Right lobe of liver (tissue), 6 donors: Measurements from ENCODE around the gene SLC24A3. TPM values are rescaled to one million over a fixed set of nuclear protein-coding genes. Genes with fewer than 3 reads are reported as not detected.

Experiments
- ATAC-seq, 4 donors: fragments of 200-7000 bp; cut with Tn5 transposase; one replicate each; pipeline ENCODE4 v1.9.1; 2020; ENCODE audit warnings: mild to moderate bottlenecking in 4 of 4, moderate library complexity in 4 of 4
- DNase-seq, 3 donors: peaks; one replicate each; pipeline ENCODE4 v3.0.0-alpha.2; 2020
- H3K27ac ChIP-seq, 3 donors: fragments of 200-600 bp; one replicate each; pipeline ENCODE4 v1.8.0; 2022
- H3K27me3 ChIP-seq, 2 donors: fragments of 200-600 bp; one replicate each; pipeline ENCODE4 v1.8.0; 2022
- H3K36me3 ChIP-seq, 4 donors: fragments of 200-600 bp; sonication (generic) in 1 of 4; one replicate each; pipeline versions ENCODE4 v1.5.1 to v1.8.0; 2017 to 2022; ENCODE audit warnings: control low read depth in 1 of 4
- H3K4me1 ChIP-seq, 4 donors: fragments of 200-600 bp; sonication (generic) in 1 of 4; one replicate each; pipeline versions ENCODE4 v1.5.1 to v1.8.0; 2017 to 2022; ENCODE audit warnings: control low read depth in 1 of 4
- H3K4me3 ChIP-seq, 3 donors: fragments of 200-600 bp; one replicate each; pipeline ENCODE4 v1.8.0; 2022
- H3K9me3 ChIP-seq, 4 donors: fragments of 200-600 bp; sonication (generic) in 1 of 4; one replicate each; pipeline versions ENCODE4 v1.5.1 to v1.8.0; 2017 to 2022; ENCODE audit warnings: control low read depth in 1 of 4
- POLR2A ChIP-seq: fragments of 450-650 bp; IDR thresholded peaks from one replicate; pipeline ENCODE4 v1.6.1; 2017; ENCODE audit warnings: antibody characterized with exemption, mild to moderate bottlenecking
- WGBS: methylation state at CpG from one replicate; pipeline ENCODE4 v1.1.6; 2018; ENCODE audit warnings: low coverage, low lambda C conversion rate; ENCODE audit not compliant: insufficient coverage; ENCODE audit errors: missing lambda C conversion rate; 5-methylcytosine and 5-hydroxymethylcytosine counted together
- intact Hi-C, 2 donors: fragments of 100-400 bp; cut with DNase I; formaldehyde crosslinking; loops; one replicate each; pipeline versions ENCODE4 v1.11.2 to v1.14.1; 2022
- total RNA-seq, 6 experiments: library from RNA; depleted of rRNA in 2 of 6; stranded (reverse); fragments of >200 nt in 2 of 6; fragmentation: NEBNext Ultra II Directional in 3 of 6; extraction: Animal tissue kit (Norgen Biotek cat#: 25700) in 3 of 6; gene quantifications; one replicate each; pipeline versions ENCODE4 v1.1.0 to v1.2.4, GENCODE V29; 2016 to 2023
- TF ChIP-seq, protein P1 (sequence below), 4 donors: fragments of 200-600 bp in 3 of 4; fragments of 450-650 bp in 1 of 4; IDR thresholded peaks; one replicate each; pipeline versions ENCODE4 v1.5.1 to v1.8.0; 2016 to 2022; ENCODE audit warnings: antibody characterized with exemption in 4 of 4, mild to moderate bottlenecking in 2 of 4
- donor health status: DM: no; HTN: yes; CAD: no.
- donor health status: DM: no; HTN: no; CAD: no.
- donor health status: DM: no; HTN: no; CAD: no.
- donor health status: DM: no; HTN: yes; CAD: no.
- donor health status: DM: no; HTN: yes; CAD: no.

SLC24A3 gene
- total RNA-seq, 6 experiments from 2014 or later, result 0.06 to 0.49 (median 0.27) TPM

- no peak for DNase-seq
- no peaks in the 10 kb centered on the region for H3K27me3 ChIP-seq
- no peak overlapping the region for H3K4me3 ChIP-seq
- H3K36me3 ChIP-seq, result no peaks in the 10 kb centered on the region
- 71% methylated on average over 8 of the region's 8 CpGs for WGBS
- no peaks in the 10 kb centered on the region for H3K4me1 ChIP-seq
- ATAC-seq, result no peak
- H3K27ac ChIP-seq, result no peak overlapping the region
- no peaks in the 10 kb centered on the region for H3K9me3 ChIP-seq
- no peak for TF ChIP-seq POLR2A
- intact Hi-C loops, result no loop called here
These were observed 260.9 kb downstream of the SLC24A3 start for GRCh38 chr20:19473216-19473921.

DNA sequence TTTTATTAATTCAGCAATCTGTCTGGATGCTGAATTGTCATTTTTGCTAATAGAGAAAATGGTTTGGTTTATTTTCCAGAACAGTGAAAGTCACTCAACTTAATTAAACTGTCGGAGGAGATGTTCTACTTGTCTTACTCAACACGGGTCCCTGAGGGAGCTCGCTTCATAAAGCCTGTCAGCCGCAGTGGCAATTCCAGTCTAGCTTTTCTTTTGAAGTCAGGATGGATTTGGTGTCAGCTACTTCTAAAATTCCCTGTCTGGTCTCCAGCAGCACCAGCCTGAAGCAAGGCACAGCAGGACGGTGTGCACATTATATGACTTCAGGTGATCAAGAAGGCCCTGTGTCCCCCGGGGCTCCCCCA, 261.5 kb downstream of the SLC24A3 start:
- intact Hi-C loops, result no loop called here
- H3K4me1 ChIP-seq, result no peaks in the 10 kb centered on the region
- no peak for DNase-seq
- TF ChIP-seq POLR2A, result no peak
- TF ChIP-seq, protein P1, sequence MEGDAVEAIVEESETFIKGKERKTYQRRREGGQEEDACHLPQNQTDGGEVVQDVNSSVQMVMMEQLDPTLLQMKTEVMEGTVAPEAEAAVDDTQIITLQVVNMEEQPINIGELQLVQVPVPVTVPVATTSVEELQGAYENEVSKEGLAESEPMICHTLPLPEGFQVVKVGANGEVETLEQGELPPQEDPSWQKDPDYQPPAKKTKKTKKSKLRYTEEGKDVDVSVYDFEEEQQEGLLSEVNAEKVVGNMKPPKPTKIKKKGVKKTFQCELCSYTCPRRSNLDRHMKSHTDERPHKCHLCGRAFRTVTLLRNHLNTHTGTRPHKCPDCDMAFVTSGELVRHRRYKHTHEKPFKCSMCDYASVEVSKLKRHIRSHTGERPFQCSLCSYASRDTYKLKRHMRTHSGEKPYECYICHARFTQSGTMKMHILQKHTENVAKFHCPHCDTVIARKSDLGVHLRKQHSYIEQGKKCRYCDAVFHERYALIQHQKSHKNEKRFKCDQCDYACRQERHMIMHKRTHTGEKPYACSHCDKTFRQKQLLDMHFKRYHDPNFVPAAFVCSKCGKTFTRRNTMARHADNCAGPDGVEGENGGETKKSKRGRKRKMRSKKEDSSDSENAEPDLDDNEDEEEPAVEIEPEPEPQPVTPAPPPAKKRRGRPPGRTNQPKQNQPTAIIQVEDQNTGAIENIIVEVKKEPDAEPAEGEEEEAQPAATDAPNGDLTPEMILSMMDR (IDR thresholded peaks at IDR 0.05), result no peak
- H3K9me3 ChIP-seq, result no peaks in the 10 kb centered on the region
- WGBS, result 63% methylated on average over 6 of the region's 6 CpGs
- no peaks in the 10 kb centered on the region for H3K36me3 ChIP-seq
- no peak overlapping the region for H3K4me3 ChIP-seq
- ATAC-seq, result no peak
- H3K27me3 ChIP-seq, result no peaks in the 10 kb centered on the region
- no peak overlapping the region for H3K27ac ChIP-seq

GRCh38 chr20:19478320-19478895, 266.0 kb downstream of the SLC24A3 start:
- no peak for ATAC-seq
- Histone ChIP-seq H3K4me3 (no peak overlapping the region), H3K36me3 (no peaks in the 10 kb centered on the region), H3K27ac (no peak overlapping the region), H3K27me3 (no peaks in the 10 kb centered on the region), H3K9me3 (no peaks in the 10 kb centered on the region), H3K4me1 (no peaks in the 10 kb centered on the region)
- TF ChIP-seq, protein P1 (IDR thresholded peaks at IDR 0.05), result no peak
- DNase-seq, result no peak
- intact Hi-C loops, result no loop called here
- WGBS, result 67% methylated on average over 2 of the region's 5 CpGs

DNA sequence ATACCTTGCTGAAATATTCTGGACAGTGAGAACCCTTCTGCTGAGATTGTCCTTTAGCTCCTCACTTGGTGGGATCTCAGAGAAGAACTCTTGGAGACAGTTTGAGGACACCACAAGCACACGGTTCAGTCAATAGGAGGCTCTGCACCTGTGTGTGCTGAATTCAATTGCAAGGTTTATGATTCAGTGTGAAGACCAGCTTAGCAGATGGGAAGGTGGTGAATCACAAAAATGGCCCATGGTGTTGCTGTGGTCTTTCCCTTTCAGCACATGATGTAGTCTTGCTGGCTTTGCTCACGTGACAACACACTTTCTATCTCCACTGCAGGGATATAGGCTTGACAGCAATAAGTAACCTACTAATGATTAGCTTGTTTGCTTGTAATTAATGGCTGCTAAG, 270.3 kb downstream of the SLC24A3 start:
- Histone ChIP-seq H3K27ac (no peak overlapping the region), H3K36me3 (no peaks in the 10 kb centered on the region), H3K27me3 (no peaks in the 10 kb centered on the region), H3K9me3 (no peaks in the 10 kb centered on the region), H3K4me3 (no peak overlapping the region), H3K4me1 (no peaks in the 10 kb centered on the region)
- WGBS, result 8% methylated on average over 2 of the region's 2 CpGs
- DNase-seq, result no peak
- ATAC-seq, result no peak
- no peak for TF ChIP-seq POLR2A
- TF ChIP-seq, protein P1 (IDR thresholded peaks at IDR 0.05), result no peak
- intact Hi-C loops, result no loop called here

DNA sequence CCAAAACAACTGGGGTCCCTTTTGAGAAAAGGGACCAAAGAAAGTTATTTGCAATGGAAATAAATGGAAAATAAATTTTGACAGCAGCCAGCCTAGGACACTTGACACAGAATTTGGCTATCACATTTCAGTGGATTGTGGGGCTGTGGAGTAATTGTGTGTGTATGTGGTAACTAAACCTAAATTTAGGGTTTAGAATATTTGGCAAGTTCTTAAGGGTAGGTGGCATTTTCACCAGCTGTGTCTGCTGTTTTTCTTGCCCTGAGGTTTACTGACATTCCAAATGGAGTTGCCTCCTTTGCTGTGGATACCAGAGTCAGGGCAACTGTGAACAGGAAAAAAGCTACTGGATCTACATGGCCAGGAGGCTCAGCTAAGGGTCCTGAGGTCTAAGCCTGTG, 270.9 kb downstream of the SLC24A3 start:
- intact Hi-C loops, result no loop called here
- Histone ChIP-seq H3K27me3 (no peaks in the 10 kb centered on the region), H3K27ac (no peak overlapping the region), H3K4me1 (no peaks in the 10 kb centered on the region), H3K4me3 (no peak overlapping the region), H3K36me3 (no peaks in the 10 kb centered on the region), H3K9me3 (no peaks in the 10 kb centered on the region)
- DNase-seq (no peak), ATAC-seq (no peak)
- TF ChIP-seq, protein P1 (IDR thresholded peaks at IDR 0.05), result no peak
- TF ChIP-seq POLR2A, result no peak
